Lower leg skin (tissue), 3 donors: ENCODE measurements around the gene SPI1.

Experiments used
- CTCF ChIP-seq, 3 donors: fragments of 450-650 bp; IDR thresholded peaks; one replicate each; pipeline ENCODE4 v1.5.1; 2016; ENCODE audit warnings: antibody characterized with exemption in 3 of 3, mild to moderate bottlenecking in 3 of 3, moderate library complexity in 2 of 3
- POLR2A ChIP-seq, 2 donors: fragments of 450-650 bp; IDR thresholded peaks; one replicate each; pipeline ENCODE4 v1.6.1; 2016 to 2017; ENCODE audit warnings: antibody characterized with exemption in 2 of 2, mild to moderate bottlenecking in 1 of 2, moderate library complexity in 1 of 2

GRCh38 chr11:47306484-47306844, 71.9 kb downstream of the SPI1 start:
- TF ChIP-seq CTCF (IDR thresholded peaks at IDR 0.05) (no peak), POLR2A (IDR thresholded peaks at IDR 0.05) (no peak)
